Stimulated activated CD4-positive, alpha-beta T cell treated with anti-CD3 and anti-CD28 coated beads, Interleukin-15, amount 100 ng/mL, for 48 hours (primary cell): ENCODE results near the gene PAOX.
"Not testable (repeated sequence)": the region's sequence is repeated elsewhere in the genome, so short reads cannot be mapped to it uniquely, and the experiment has no call there.

Experiments
- DNase-seq, 2 donors: peaks; one replicate each; pipeline ENCODE4 v3.0.0-alpha.2; 2020; ENCODE audit warnings: low read depth in 2 of 2

Gene PAOX

DNA sequence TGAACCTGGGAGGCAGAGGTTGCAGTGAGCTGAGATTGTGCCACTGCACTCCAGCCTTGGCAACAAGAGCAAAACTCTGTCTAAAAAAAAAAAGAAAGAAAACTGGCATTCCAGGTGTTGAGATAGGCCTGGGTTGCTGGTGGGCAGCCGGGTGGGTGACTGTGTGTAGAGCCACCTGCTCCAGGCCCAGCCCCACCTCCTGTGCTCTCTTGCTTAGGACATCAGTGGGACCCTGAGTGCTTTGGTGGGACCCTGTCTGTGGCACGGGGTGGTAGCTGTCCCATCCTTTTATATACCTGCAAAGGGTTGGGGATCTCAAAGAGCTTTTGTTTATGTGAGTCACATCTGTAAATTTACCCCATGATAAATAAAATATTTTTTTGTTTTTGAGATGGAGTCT, 6.2 kb downstream of the PAOX start:
- no peak for DNase-seq

DNA sequence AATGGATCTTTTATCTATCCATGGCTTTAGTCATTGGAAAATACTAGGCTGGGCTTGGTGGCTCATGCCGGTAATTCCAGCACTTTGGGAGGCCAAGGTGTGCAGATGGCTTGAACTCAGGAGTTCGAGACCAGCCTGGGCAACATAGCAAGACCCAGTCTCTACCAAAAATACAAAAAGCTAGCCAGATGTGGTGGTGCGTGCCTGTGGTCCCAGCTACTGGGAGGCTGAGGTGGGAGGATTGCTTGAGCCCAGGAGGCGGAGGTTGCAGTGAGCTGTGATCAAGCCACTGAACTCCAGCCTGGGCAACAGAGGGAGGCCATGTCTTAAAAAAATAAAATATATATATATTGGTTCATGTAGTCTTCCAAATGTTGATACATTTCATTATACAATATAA, 7.9 kb downstream of the PAOX start:
- not testable (repeated sequence) for DNase-seq

DNA sequence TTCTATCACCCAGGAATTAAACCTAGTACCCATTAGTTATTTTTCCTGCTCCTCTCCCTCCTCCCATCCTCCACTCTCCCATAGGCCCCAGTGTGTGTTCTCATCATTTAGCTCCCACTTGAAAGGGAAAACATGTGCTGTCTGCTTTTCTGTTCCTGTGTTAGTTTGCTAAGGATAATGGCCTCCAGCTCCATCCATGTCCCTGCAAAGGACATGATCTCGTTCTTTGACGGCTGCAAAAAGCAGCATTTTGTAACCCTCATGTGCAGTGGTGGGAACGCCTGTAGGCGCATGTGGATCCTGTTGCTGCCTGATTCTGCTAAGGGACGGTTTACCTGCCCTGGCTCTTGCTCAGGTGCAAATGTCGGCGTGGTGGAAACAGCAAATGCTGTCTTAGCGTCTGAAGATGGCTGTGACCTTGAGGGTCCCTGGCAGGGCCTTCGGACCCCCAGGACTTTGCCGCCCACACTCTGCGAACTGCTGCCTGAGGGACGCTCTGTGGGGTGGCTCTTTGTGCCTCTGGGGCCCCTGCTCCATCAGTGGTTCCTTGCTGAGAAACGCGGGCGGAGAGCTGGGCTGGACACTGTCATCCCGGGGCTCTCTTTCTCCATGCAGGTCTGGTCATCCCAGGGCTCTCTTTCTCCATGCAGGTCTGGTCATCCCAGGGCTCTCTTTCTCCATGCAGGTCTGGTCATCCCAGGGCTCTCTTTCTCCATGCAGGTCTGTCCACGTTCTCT, 9.3 kb downstream of the PAOX start:
- DNase-seq = no peak

DNA sequence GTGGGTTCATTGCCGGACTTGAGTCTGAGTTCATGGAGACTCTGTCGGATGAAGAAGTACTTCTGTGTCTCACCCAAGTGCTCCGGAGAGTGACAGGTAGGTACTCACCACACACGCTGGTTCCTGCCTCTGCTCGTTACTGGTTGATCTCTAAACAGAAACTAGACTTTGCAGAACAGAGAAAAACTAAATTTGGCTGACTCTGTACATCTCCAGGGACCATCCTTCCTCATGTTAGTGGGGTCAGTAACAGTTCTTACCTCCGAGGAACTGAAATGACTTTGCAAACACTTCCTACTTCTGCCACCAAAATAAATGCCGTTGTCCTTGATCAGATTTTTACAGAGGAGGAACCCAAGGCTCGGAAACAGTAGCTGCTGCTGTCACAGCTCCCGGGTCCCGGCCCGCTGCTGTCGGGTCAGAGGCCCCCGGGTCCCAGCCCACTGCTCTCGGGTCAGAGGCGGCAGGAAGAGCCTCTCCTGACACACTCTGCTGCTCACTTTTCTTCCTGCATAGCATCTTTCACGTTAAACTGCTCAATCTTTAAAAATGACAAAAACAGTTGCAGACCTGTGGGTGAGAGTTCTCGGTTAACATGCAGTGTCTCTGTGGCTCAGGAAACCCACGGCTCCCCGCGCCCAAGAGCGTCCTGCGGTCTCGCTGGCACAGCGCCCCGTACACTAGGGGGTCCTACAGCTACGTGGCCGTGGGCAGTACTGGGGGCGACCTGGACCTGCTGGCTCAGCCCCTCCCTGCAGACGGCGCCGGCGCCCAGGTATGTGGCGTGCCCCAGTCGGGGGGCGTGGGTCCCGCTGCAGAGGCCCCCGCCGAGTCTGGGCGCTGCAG, 10.1 kb downstream of the PAOX start:
- no peak for DNase-seq

DNA sequence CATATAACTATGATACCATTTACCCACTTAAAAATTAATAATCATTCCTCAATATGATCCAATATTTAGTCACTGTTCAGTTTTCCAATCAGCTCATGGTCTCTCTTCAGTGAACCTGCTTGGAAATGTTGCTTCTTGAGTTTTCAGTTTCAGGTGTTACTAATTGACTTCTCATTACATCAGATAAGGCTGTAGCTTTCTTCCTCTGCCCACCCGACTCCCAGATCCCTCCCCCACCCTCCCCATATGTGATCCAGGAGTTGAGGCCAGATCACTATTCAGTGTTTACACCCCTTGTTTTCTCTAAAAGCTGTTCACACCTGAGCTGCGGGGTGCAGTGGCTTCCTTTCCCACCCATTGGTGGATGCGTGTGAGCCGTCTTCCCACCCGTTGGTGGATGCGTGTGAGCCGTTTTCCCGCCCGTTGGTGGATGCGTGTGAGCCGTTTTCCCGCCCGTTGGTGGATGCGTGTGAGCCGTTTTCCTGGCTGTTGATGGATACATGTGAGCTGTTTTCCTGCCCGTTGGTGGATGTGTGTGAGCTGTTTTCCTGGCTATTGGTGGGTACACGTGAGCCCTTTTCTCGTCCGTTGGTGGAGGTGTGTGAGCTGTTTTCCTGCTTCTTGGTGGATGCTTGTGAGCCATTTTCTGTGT, 11.7 kb downstream of the PAOX start:
- no peak for DNase-seq

DNA sequence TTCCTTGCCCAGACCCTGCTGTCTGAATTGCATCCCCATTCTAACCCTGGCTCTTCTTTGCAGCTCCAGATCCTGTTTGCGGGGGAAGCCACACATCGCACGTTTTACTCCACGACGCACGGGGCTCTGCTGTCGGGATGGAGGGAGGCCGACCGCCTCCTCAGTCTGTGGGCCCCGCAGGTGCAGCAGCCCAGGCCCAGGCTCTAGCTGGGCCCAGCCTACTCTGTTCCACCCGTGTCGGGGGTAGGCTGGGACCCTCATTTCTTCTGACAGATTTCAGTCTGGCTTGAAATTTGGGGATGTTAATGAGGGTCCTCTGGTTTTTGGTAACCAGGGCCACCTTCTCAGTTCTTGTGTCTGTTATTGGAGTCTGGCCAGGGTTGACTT, 12.2 kb downstream of the PAOX start:
- DNase-seq = no peak

DNA sequence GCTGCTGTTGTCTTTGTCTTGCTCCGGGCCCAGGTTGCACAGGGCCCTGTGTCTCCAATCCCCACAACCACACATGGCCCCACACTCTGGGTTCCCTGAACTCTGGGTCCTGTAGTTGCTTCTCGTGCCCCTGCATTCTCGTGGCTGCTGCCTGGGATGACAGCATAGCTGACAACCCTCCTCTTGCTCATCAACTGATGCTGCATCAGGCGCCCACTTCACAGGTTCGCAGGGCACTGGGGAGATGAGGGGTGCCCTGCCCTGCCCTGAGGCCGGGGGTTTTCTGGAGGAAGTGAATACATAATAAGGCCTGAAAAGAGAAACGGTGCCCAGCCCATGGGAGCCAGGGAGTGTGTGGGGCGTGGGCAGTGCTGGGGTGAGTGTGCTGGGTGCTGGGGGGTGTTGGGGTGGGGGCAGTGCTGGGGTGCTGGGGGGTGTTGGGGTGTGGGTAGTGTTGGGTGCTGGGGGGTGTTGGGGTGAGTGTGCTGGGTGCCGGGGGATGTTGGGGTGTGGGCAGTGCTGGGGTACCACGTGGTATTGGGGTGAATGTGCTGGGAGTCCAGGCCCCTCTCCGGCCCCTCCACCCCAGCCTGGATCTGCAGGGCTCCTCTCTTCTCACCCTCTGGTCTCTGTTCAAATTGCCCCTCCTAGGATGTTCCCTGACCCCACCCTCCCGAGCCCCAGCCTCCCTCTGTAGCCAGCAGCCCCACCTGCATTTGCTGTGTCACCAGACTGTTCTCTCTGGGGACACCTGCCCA, 12.9 kb downstream of the PAOX start:
- peak in 1 of 2 donors; percentile 26 for DNase-seq

DNA sequence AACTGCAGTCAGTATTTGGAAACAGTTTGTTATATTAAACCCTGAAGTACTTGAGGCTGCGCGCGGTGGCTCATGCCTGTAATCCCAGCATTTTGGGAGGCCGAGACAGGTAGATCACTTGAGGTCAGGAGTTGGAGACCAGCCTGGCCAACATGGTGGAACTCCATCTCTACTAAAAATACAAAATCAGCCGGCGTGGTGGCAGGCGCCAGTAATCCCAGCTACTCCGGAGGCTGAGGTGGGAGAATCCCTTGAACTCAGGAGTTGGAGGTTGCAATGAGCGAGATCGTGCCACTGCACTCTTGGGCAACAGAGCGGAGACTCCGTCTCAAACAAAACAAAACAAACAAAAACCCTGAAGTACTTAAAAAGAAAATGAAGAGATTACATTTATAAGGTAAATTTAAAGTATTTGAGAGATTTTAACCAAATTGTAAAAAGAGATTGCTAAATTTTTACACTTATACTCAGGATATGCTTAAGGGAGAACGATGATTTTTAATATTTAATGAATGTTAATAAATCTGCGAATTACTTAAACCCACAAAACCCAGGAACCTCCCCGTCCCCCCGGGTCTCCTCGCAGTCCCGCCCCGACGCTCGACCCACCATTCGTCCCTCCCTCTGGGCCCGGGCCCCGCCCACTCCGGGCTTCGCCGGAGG, 14.5 kb downstream of the PAOX start:
- DNase-seq = no peak

DNA sequence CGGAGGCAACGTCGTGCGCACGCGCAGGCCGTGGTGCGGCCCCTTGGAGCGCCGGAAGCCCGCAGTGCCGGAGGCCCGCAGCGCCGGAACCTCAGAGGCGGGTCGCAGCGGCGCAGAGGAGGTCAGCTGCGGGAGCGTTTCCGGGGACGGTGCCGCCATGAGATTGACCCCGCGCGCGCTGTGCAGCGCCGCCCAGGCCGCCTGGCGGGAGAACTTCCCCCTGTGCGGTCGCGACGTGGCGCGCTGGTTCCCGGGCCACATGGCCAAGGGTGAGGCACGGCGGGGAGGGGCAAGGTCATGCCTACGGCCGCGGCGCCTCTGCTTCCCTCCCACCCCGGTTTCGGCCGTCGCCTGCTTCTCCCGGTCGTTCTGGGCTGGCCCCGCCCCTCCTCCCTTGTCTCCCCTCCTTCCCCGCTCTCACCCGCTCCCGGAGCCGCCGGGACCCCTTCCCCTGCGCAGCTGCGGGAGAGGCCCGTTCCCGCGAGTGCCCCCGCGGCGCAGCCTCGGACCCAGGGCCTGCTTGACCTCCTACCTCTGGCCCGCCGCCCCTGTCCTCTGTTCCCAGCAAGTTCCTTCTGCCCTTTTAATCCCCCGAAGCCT, 15.1 kb downstream of the PAOX start, which contains the start of gene MTG1:
Gene MTG1, plus strand, starts transcription at position 94 of the 600 bp plus-strand sequence. Its CDS starts 64 bp downstream, at position 158.
- peak; percentile 88 to 93 for DNase-seq

DNA sequence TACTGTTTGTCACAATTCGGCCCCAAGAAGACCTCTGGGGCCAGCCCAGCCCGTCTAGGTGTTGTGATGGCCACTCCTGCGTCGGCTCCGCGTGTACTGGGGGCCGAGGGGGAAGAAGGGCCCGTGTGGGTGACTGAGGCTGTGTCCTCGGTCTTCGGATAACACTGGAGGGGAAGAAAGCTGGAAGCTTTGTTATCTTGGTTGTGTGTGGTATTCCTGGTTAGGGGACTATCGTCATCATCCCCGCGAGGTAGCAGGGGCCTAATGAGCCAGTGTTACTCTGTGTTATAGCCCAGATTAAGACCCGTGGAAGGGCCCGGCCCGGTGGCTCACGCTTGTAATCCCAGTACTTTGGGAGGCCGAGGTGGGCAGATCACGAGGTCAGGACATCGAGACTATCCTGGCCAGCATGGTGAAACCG, 15.7 kb downstream of the PAOX start:
- DNase-seq = no peak

DNA sequence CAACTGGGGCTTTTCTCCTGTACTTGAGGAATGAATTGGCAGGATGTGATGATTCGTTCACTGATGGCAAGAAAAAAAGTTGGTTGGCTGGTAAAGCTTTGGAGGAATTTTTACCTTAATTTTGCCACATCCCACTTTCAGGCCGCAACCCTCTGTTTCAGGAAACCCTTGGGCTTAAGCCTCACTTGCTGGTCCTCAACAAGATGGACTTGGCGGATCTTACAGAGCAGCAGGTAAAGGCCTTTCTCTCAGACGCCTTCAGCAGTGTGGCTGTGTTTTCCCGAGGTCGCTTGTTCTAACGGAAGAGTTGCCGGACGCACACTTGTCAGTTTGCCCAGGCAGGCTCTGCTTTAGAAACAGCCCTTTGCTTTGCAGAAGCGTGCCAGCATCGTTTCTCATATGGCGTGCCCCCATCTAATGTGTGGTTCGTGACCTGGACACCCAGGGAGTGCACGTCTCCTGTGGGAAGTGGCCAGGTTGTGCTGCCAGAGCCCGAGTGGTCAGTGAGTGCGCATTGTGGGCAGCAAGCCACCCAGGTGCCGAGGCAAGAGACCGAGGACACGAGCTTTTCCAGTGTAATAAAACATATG, 17.1 kb downstream of the PAOX start:
- no peak for DNase-seq

DNA sequence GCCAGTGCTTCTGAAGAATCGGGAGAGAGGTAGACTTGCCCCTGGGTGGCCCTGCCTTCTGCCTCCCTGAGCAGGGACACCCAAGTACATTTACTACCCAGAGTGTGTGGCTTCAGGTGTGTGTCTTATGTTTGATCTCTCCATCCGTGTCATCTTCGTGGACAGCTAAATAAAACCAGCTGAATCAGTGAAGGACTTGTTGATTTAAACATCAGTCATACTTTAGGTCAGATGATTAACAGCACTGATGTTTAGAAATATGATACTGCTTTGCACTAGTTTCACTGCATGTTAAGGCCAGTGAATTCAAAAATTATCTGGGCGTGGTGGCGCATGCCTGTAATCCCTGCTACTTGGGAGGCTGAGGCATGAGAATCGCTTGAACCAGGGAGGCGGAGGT, 18.9 kb downstream of the PAOX start:
- DNase-seq = no peak

DNA sequence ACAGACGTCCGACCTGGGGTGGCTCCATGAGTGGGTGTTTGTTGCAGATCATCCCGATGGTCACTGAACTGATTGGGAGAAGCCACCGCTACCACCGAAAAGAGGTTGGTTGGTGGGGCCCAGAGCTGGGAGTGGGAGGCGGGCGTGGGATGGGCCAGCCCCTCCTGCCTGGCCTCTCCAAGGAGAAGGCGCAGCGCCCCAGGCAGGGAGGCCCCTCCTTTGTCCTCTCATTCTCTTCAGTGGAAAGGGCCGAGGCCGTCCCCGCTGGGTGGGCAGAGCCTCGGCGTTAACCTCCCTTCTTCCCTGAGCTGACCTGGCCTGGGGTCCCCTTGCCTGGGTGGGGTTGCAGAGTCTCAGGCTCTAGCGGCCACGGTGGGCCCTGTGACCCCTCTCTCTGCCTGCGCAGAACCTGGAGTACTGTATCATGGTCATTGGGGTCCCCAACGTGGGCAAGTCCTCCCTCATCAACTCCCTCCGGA, 20.1 kb downstream of the PAOX start:
- no peak for DNase-seq

DNA sequence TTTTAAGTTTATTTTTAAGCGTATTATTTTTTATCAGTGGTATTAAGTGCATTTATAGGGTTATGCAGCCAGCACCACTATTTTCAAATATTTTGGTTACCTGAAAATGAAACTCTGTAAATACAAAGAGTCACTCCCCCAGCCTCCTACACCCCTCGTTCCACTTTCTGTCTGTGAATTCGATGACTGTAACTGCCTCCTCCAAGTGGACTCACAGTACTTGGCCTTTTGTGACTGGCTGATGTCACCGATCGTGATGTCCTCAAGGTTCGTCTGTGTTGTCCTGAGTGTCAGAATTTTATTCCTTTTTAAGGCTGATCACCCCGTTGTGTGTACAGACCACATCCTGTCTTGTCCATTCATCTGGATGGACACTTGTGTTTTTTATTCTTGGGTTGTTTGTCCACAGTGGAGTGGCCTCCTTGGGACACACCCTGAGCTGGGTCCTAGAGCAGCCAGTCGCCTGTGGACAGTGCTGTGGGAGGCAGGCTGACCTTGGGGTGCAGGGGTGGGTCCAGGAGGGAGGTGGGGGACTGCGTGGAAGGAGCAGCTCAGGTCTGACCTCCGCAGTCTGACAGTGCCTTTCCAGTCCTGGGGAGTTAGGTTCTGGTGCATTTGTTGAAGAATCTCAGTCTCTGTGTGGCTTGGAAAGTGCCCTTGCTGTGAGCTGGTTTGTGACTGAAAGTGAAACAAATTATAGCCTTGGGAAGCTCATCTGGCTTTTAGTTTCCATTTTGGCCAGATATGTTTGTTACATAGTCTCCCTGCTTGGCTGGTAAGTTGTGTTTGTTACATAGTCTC, 21.8 kb downstream of the PAOX start:
- DNase-seq = no peak

DNA sequence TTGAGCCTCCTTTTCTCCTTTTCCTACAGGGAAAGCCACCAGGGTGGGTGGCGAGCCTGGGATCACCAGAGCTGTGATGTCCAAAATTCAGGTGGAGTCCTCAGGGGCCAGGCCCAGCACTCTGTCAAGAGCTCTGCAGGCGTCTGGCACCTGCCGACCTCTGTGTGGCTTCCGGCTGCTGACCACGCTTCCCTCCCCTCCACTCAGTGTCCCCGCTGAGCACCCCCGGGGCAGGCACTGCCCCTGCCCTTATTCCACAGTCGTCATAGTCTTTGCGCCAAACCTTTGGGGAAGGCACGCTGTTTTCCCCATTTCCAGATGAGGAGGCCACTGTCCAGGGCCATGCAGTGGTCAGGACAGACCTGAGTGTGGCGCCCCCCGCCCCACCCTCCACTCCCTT, 22.4 kb downstream of the PAOX start:
- DNase-seq = no peak

DNA sequence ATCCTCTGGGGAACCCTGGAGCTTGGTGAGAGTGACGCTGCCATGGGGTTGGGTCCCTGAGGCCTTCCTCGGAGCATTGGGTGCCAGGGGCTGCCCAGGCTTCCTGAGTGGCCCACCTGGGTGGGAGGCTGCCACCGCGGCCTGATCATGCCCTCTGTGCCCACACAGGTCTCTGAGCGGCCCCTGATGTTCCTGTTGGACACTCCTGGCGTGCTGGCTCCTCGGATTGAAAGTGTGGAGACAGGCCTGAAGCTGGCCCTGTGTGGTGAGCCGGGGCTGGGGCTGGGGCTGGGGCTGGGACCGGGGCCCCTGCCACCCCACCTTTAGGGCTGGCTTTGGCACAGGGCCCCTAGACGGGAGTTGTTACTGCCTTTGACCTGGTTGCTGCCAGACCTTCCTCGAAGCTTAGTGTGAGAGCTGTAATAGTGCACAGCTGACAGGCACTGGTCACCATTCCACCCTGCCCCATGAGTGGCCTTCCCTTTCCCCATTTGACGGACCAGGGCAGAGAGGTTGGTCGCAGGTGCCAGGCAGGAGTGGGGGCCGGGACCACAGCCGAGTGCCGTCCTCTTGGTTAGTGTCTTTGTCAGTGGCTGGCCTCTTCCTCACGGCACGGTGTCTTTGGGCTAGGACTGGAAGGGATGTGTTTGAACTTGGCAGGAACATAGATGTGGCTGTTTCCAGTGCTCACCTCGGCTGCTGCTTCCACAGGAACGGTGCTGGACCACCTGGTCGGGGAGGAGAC, 23.1 kb downstream of the PAOX start:
- no peak for DNase-seq

DNA sequence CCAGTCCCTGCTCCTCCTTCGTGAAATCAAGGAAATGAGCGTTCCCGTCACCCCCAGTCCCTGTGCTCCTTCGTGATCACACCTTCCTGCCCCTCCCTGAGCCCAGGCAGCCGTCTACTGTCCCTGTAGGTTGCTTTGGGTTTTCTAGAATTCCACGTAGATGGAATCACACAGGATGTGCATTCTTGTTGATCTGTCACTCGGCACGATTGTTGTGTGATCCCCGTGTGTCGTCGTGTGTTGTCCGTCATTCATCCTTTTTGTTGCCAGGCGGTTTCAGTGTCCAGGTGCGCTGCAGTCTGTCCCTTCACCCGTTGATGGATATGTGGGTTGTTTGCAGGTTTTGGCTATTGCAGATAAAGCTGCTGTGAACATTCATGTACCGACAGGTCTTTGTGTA, 24.3 kb downstream of the PAOX start:
- no peak for DNase-seq

DNA sequence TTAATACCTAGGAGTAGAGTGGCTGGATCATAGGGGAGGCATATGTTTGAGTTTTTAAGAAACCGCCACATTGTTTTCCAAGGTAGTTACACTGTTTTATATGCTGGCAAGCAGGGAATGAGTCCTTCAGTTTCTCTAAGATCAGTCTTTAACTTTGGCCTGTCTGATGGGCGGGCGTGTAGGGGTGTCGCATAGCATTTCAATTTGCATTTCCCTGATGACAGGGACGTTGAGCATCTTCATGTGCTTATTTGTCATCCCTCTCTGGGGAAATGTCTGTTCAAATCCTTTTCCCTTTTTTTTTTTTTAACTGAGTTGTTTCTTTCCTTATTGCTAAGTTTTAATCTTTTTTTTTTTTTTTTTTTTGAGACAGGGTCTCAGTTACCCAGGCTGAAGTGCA, 24.7 kb downstream of the PAOX start:
- no peak for DNase-seq

DNA sequence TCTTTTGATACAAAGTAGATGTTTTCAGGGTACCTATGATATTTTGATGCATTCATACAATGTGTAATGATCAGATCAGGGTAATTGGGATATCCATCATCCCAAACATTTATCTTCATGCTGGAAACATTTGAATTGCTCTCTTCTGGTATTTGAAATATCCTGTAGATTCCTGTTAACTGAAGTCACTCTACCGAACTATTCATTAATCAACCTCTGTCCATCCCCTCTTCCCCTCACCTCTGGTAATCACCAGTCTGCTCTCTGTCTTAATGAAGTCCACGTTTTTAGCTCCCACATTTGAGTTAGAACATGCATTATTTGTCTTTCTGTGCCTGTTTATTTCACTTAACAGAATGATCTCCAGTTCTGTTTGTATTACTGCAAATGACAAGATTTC, 26.2 kb downstream of the PAOX start:
- no peak for DNase-seq
